ENCODE measurements around the gene ABCF2. TPM values are rescaled to one million over a fixed set of nuclear protein-coding genes. Genes with fewer than 3 reads are reported as not detected.

Gene ABCF2
- total RNA-seq, 1 experiment from 2014 or later, result 75.0 TPM

GRCh38 chr7:151175793-151176311 lies 51.2 kb downstream of the ABCF2 start:
- Histone ChIP-seq H3K36me3 (no peaks in the 10 kb centered on the region), H3K27me3 (no peaks in the 10 kb centered on the region; the same call in 1 of the 2 replicates), H3K9me3 (no peaks in the 10 kb centered on the region), H3K4me3 (no peak overlapping the region)
- no peak for DNase-seq

- H3K4me3 ChIP-seq, result no peak overlapping the region
- H3K36me3 ChIP-seq, result no peaks in the 10 kb centered on the region
- DNase-seq, result no peak
- no peaks in the 10 kb centered on the region; the same call in 1 of the 2 replicates for H3K27me3 ChIP-seq
- H3K9me3 ChIP-seq, result no peaks in the 10 kb centered on the region
These were observed 51.8 kb downstream of the ABCF2 start for GRCh38 chr7:151175047-151175792.

GRCh38 chr7:151174246-151175046 lies 52.6 kb downstream of the ABCF2 start:
- Histone ChIP-seq H3K27me3 (no peaks in the 10 kb centered on the region; the same call in 1 of the 2 replicates), H3K9me3 (no peaks in the 10 kb centered on the region), H3K4me3 (no peak overlapping the region), H3K36me3 (no peaks in the 10 kb centered on the region)
- no peak for DNase-seq

- H3K36me3 ChIP-seq, result no peaks in the 10 kb centered on the region
- no peak for DNase-seq
- no peak overlapping the region for H3K4me3 ChIP-seq
- no peaks in the 10 kb centered on the region for H3K9me3 ChIP-seq
- peaks cover 4% of the 10 kb centered on the region for H3K27me3 ChIP-seq
These were observed 53.4 kb downstream of the ABCF2 start for GRCh38 chr7:151173386-151174245.

GRCh38 chr7:151172273-151173141 lies 54.5 kb downstream of the ABCF2 start:
- H3K4me3 ChIP-seq, result no peak overlapping the region
- DNase-seq, result peak; percentile 46
- peaks cover 10% of the 10 kb centered on the region for H3K27me3 ChIP-seq
- no peaks in the 10 kb centered on the region for H3K36me3 ChIP-seq
- H3K9me3 ChIP-seq, result no peaks in the 10 kb centered on the region

- Histone ChIP-seq H3K27me3 (peaks cover 18% of the 10 kb centered on the region), H3K4me3 (no peak overlapping the region), H3K36me3 (no peaks in the 10 kb centered on the region), H3K9me3 (no peaks in the 10 kb centered on the region)
- no peak for DNase-seq
These were observed 58.2 kb downstream of the ABCF2 start for GRCh38 chr7:151168787-151169162.

GRCh38 chr7:151168003-151168786 lies 58.8 kb downstream of the ABCF2 start:
- H3K27me3 ChIP-seq, result peaks cover 20% of the 10 kb centered on the region
- peak; percentile 23 for DNase-seq
- H3K36me3 ChIP-seq, result no peaks in the 10 kb centered on the region
- no peaks in the 10 kb centered on the region for H3K9me3 ChIP-seq
- peak overlapping the region; percentile 29 for H3K4me3 ChIP-seq

- H3K36me3 ChIP-seq, result no peaks in the 10 kb centered on the region
- H3K27me3 ChIP-seq, result peaks cover 20% of the 10 kb centered on the region
- peak within 1 kb of the TSS; percentile 29 for H3K4me3 ChIP-seq
- DNase-seq, result no peak
- no peaks in the 10 kb centered on the region for H3K9me3 ChIP-seq
These were observed 59.6 kb downstream of the ABCF2 start, which contains the start of gene GBX1 for GRCh38 chr7:151167197-151167961. TSS of gene GBX1 (minus strand) at chr7:151167694. CDS start at chr7:151167548, 146 bp downstream.

GRCh38 chr7:151166629-151167196 lies 60.3 kb downstream of the ABCF2 start:
- H3K36me3 ChIP-seq, result no peaks in the 10 kb centered on the region
- DNase-seq, result no peak
- peaks cover 20% of the 10 kb centered on the region for H3K27me3 ChIP-seq
- H3K9me3 ChIP-seq, result no peaks in the 10 kb centered on the region
- no peak overlapping the region for H3K4me3 ChIP-seq

Other genes with a start within 250 kb of the ABCF2 start
- 0.33 TPM in 1 of 2 replicates, not detected in the other for gene KCNH2, start 248.9 kb downstream of the ABCF2 start, total RNA-seq (2014; rRNA removed; shearing (Covaris generic); ENCODE audit: low replicate concordance)
- gene NOS3, start 236.2 kb downstream of the ABCF2 start, total RNA-seq (2014; rRNA removed; shearing (Covaris generic); ENCODE audit: low replicate concordance), result 0.20 TPM in 1 of 2 replicates, not detected in the other
- not detected in 2 replicates for gene ATG9B, start 202.7 kb downstream of the ABCF2 start, total RNA-seq (2014; rRNA removed; shearing (Covaris generic); ENCODE audit: low replicate concordance)
- gene ABCB8, start 198.8 kb downstream of the ABCF2 start, total RNA-seq (2014; rRNA removed; shearing (Covaris generic); ENCODE audit: low replicate concordance), result 14.4 and 22.4 TPM in 2 replicates
- gene ASIC3, start 178.7 kb downstream of the ABCF2 start, total RNA-seq (2014; rRNA removed; shearing (Covaris generic); ENCODE audit: low replicate concordance), result 0.76 TPM in 1 of 2 replicates, not detected in the other
- gene CDK5, start 169.3 kb downstream of the ABCF2 start, total RNA-seq (2014; rRNA removed; shearing (Covaris generic); ENCODE audit: low replicate concordance), result 11.0 and 21.7 TPM in 2 replicates
- gene SLC4A2, start 167.6 kb downstream of the ABCF2 start, total RNA-seq (2014; rRNA removed; shearing (Covaris generic); ENCODE audit: low replicate concordance), result 38.6 and 81.5 TPM in 2 replicates
- gene FASTK, start 146.4 kb downstream of the ABCF2 start, total RNA-seq (2014; rRNA removed; shearing (Covaris generic); ENCODE audit: low replicate concordance), result 47.5 and 71.5 TPM in 2 replicates
- gene TMUB1, start 143.7 kb downstream of the ABCF2 start, total RNA-seq (2014; rRNA removed; shearing (Covaris generic); ENCODE audit: low replicate concordance), result 5.2 and 32.9 TPM in 2 replicates
- 22.5 and 35.1 TPM in 2 replicates for gene AGAP3, start 140.7 kb downstream of the ABCF2 start, total RNA-seq (2014; rRNA removed; shearing (Covaris generic); ENCODE audit: low replicate concordance)
- not detected in 2 replicates for gene GBX1, start 59.5 kb downstream of the ABCF2 start, total RNA-seq (2014; rRNA removed; shearing (Covaris generic); ENCODE audit: low replicate concordance)
- gene ASB10, start 40.0 kb downstream of the ABCF2 start, total RNA-seq (2014; rRNA removed; shearing (Covaris generic); ENCODE audit: low replicate concordance), result not detected in 2 replicates
- gene H2BK1, start 16.7 kb downstream of the ABCF2 start, total RNA-seq (2014; rRNA removed; shearing (Covaris generic); ENCODE audit: low replicate concordance), result not detected in 2 replicates
- 15.4 and 26.5 TPM in 2 replicates for gene CHPF2, start 5.3 kb upstream of the ABCF2 start, total RNA-seq (2014; rRNA removed; shearing (Covaris generic); ENCODE audit: low replicate concordance)
- 12.0 and 14.2 TPM in 2 replicates for gene SMARCD3, start 21.5 kb upstream of the ABCF2 start, total RNA-seq (2014; rRNA removed; shearing (Covaris generic); ENCODE audit: low replicate concordance)
- gene NUB1, start 114.6 kb upstream of the ABCF2 start, total RNA-seq (2014; rRNA removed; shearing (Covaris generic); ENCODE audit: low replicate concordance), result 23.1 and 43.2 TPM in 2 replicates
- not detected in 2 replicates for gene WDR86, start 182.8 kb upstream of the ABCF2 start, total RNA-seq (2014; rRNA removed; shearing (Covaris generic); ENCODE audit: low replicate concordance)
- gene CRYGN, start 212.9 kb upstream of the ABCF2 start, total RNA-seq (2014; rRNA removed; shearing (Covaris generic); ENCODE audit: low replicate concordance), result not detected in 2 replicates